Psoas muscle (tissue), 8 donors: ENCODE measurements around the gene ZDHHC3. TPM values are rescaled to one million over a fixed set of nuclear protein-coding genes. Genes with fewer than 3 reads are reported as not detected.

Source experiments
- ATAC-seq, 4 donors: fragments of 200-7000 bp; cut with Tn5 transposase; one replicate each; pipeline ENCODE4 v1.9.1; 2020; ENCODE audit warnings: moderate library complexity in 3 of 4, mild to moderate bottlenecking in 2 of 4
- DNase-seq, 2 donors: peaks; one replicate each; pipeline ENCODE4 v3.0.0-alpha.2; 2020
- H3K27ac ChIP-seq: fragments of 200-600 bp; one replicate; pipeline ENCODE4 v1.8.0; 2022
- H3K27me3 ChIP-seq, 3 donors: fragments of 200-600 bp in 1 of 3; one replicate each; pipeline versions ENCODE4 v1.6.1 to v1.8.0; 2013 to 2022; ENCODE audit warnings: low read length in 2 of 3, mild to moderate bottlenecking in 2 of 3, moderate library complexity in 1 of 3; ENCODE audit not compliant: insufficient read depth in 3 of 3
- H3K36me3 ChIP-seq, 2 donors: fragments of 200-600 bp in 1 of 2; one replicate each; pipeline versions ENCODE4 v1.6.1 to v1.8.0; 2013 to 2022; ENCODE audit warnings: low read depth in 1 of 2, mild to moderate bottlenecking in 1 of 2, moderate library complexity in 1 of 2; ENCODE audit not compliant: insufficient read depth in 1 of 2
- H3K4me1 ChIP-seq: fragments of 200-600 bp; one replicate; pipeline ENCODE4 v1.8.0; 2022
- H3K4me3 ChIP-seq: fragments of 200-600 bp; one replicate; pipeline ENCODE4 v1.8.0; 2022; ENCODE audit warnings: mild to moderate bottlenecking
- H3K9me3 ChIP-seq: fragments of 200-600 bp; one replicate; pipeline ENCODE4 v1.8.0; 2022
- CTCF ChIP-seq: fragments of 200-600 bp; IDR thresholded peaks from one replicate; pipeline ENCODE4 v1.8.0; 2022; ENCODE audit warnings: antibody characterized with exemption
- WGBS, 3 donors: extraction: QIAGEN DNeasy Blood & Tissue Kit; methylation state at CpG; one replicate each; pipeline versions ENCODE4 v1.1.6 to v1.1.7; 2013; 5-methylcytosine and 5-hydroxymethylcytosine counted together
- intact Hi-C, 2 donors: fragments of 100-400 bp; cut with DNase I; formaldehyde crosslinking; loops; one replicate each; pipeline versions ENCODE4 v1.11.0 to v1.14.2; 2022
- polyA plus RNA-seq, 3 donors: library from polyadenylated mRNA; stranded (reverse); fragments of 200-250 nt; gene quantifications; one replicate each; pipeline ENCODE4 v1.2.3, GENCODE V29; 2013
- total RNA-seq, 4 donors: library from RNA; stranded (reverse); fragmentation: NEBNext Ultra II Directional in 2 of 4; extraction: Animal tissue kit (Norgen Biotek cat#: 25700) in 2 of 4; gene quantifications; one replicate each; pipeline versions ENCODE4 v1.2.1 to v1.2.4, GENCODE V29; 2021 to 2023
- donor health status: healthy with polysubstance abuse.
- donor health status: DM: no; HTN: no; CAD: no; lungs with moderate emphysema.
- donor health status: Bipolar disorder and iron deficiency.
- donor health status: healthy.
- donor health status: DM: yes; HTN: yes; CAD: no.
- donor health status: DM: no; HTN: no; CAD: no.
- donor health status: DM: no; HTN: no; CAD: no.
- donor health status: DM: yes; HTN: yes; CAD: no.

The ZDHHC3 gene
- total and polyA plus RNA-seq, 7 donors, result 22.2 to 58.3 (median 40.8) TPM

GRCh38 chr3:44957986-44958385 lies 18.0 kb downstream of the ZDHHC3 start:
- ATAC-seq (no peak), DNase-seq (no peak)
- Histone ChIP-seq H3K4me3 (no peak overlapping the region), H3K27me3 (no peaks in the 10 kb centered on the region), H3K27ac (no peak overlapping the region), H3K36me3 (peaks cover 0 to 27% of the 10 kb centered on the region in 2 donors), H3K9me3 (no peaks in the 10 kb centered on the region), H3K4me1 (peaks cover 3% of the 10 kb centered on the region)
- WGBS, 3 donors, result 88 to 92% (median 90%) methylated on average over 4 of the region's 4 CpGs
- no peak for TF ChIP-seq CTCF
- intact Hi-C loops, result no loop called here

- 56 to 81% (median 75%) methylated on average over 1 of the region's 1 CpG for WGBS, 3 donors
- H3K36me3 ChIP-seq, result peaks cover 0 to 27% of the 10 kb centered on the region in 2 donors
These were observed 20.1 kb downstream of the ZDHHC3 start for GRCh38 chr3:44955917-44956316.

DNA sequence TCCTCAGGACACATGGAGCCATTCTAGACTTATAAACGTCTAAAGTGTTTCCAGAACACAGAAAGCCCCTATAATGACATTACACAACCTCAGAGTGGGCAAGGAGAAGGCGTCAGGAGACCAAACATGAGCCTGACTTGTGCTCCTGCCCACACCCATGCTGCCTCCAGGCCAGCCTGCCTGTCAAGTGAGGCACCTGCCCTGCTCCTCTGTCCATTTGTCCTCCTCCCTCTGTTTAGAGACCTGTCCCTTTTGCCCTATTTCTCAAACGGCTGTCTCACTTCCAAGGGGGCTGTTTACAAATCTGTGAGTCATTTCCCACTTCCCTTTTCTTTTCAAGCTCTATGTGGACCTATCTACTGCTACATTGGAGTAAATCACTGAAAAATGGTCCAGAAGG lies 21.0 kb downstream of the ZDHHC3 start:
- Histone ChIP-seq H3K9me3 (no peaks in the 10 kb centered on the region), H3K36me3 (peaks cover 0 to 27% of the 10 kb centered on the region in 2 donors), H3K27ac (no peak overlapping the region), H3K4me1 (no peaks in the 10 kb centered on the region), H3K4me3 (no peak overlapping the region), H3K27me3 (no peaks in the 10 kb centered on the region)
- no peak for TF ChIP-seq CTCF
- 30 to 54% (median 53%) methylated on average over 3 of the region's 3 CpGs for WGBS, 3 donors
- intact Hi-C loops, result no loop called here
- peak; percentile 39 to 88 (median 85) for ATAC-seq
- DNase-seq, result no peak

More at GRCh38 chr3:44955917-44956316, 20.1 kb downstream of the ZDHHC3 start:
- Histone ChIP-seq H3K27ac (no peak overlapping the region), H3K4me1 (no peaks in the 10 kb centered on the region), H3K9me3 (no peaks in the 10 kb centered on the region), H3K4me3 (no peak overlapping the region), H3K27me3 (no peaks in the 10 kb centered on the region)
- TF ChIP-seq CTCF, result no peak
- intact Hi-C loops, result no loop called here
- no peak for DNase-seq
- no peak for ATAC-seq

DNA sequence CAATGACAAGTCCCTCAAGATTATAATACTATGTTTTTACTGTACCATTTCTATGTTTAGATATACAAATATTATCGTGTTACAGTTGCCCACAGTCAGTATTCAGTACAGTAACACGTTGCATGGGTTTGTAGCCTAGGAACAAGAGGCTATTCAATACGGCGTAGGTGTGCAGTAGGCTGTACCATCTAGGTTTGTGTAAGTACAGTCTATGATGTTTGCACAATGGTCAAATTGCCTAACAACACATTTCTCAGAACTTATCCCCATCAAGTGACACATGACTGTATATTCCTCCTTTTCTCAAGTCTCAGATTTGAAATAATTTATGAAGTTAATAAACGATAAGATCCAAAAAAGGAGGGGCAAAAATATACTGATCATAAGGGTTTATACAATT lies 21.7 kb downstream of the ZDHHC3 start:
- DNase-seq (no peak), ATAC-seq (peak in 1 of 4 donors; percentile 40)
- Histone ChIP-seq H3K27ac (no peak overlapping the region), H3K27me3 (no peaks in the 10 kb centered on the region), H3K9me3 (no peaks in the 10 kb centered on the region), H3K36me3 (peaks cover 0 to 27% of the 10 kb centered on the region in 2 donors), H3K4me1 (no peaks in the 10 kb centered on the region), H3K4me3 (no peak overlapping the region)
- WGBS, 3 donors, result 90 to 91% (median 91%) methylated on average over 5 of the region's 5 CpGs
- intact Hi-C loops, result no loop called here
- TF ChIP-seq CTCF, result no peak

DNA sequence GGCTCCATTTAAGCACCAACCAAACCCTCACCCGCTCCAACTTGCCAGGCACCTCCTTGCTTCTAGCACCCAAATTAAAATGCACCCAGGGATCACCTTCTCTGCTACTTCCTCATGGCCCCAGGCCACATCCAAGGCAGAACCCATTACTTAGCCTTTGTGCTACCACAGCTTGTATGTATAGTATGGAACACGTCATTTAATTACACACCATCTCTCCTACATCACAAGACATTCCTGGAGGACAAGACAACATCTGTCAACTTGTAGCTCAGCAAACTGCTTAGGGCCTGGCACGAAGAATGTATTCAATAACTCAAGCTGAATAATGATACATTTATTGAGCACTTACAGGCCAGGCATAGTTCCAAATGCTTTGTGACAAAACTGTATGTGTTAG lies 23.3 kb downstream of the ZDHHC3 start:
- H3K27me3 ChIP-seq, result no peaks in the 10 kb centered on the region
- DNase-seq (no peak), ATAC-seq (no peak)
- H3K27ac ChIP-seq, result no peak overlapping the region
- 95 to 98% (median 96%) methylated on average over 3 of the region's 3 CpGs for WGBS, 3 donors
- TF ChIP-seq CTCF, result no peak
- intact Hi-C loops, result no loop called here
- H3K36me3 ChIP-seq, result peaks cover 0 to 12% of the 10 kb centered on the region in 2 donors
- no peaks in the 10 kb centered on the region for H3K9me3 ChIP-seq
- H3K4me1 ChIP-seq, result no peaks in the 10 kb centered on the region
- no peak overlapping the region for H3K4me3 ChIP-seq
